GM12873 (cell line): ENCODE measurements around the gene CENPA.

Experiments used
- TF ChIP-seq, protein P1 (sequence below): IDR thresholded peaks from 2 replicates; pipeline ENCODE4 v1.5.1; 2012; ENCODE audit warnings: low read depth, mild to moderate bottlenecking, moderate library complexity, low read length, control low read depth; ENCODE audit not compliant: insufficient read depth; ENCODE audit errors: missing control alignments

CENPA gene

GRCh38 chr2:26785431-26786206, at the start of gene CENPA:
TSS of gene CENPA (plus strand) at chr2:26786056. CDS start at chr2:26786197, 141 bp downstream.
- TF ChIP-seq, protein P1, sequence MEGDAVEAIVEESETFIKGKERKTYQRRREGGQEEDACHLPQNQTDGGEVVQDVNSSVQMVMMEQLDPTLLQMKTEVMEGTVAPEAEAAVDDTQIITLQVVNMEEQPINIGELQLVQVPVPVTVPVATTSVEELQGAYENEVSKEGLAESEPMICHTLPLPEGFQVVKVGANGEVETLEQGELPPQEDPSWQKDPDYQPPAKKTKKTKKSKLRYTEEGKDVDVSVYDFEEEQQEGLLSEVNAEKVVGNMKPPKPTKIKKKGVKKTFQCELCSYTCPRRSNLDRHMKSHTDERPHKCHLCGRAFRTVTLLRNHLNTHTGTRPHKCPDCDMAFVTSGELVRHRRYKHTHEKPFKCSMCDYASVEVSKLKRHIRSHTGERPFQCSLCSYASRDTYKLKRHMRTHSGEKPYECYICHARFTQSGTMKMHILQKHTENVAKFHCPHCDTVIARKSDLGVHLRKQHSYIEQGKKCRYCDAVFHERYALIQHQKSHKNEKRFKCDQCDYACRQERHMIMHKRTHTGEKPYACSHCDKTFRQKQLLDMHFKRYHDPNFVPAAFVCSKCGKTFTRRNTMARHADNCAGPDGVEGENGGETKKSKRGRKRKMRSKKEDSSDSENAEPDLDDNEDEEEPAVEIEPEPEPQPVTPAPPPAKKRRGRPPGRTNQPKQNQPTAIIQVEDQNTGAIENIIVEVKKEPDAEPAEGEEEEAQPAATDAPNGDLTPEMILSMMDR, result peak; percentile 14

DNA sequence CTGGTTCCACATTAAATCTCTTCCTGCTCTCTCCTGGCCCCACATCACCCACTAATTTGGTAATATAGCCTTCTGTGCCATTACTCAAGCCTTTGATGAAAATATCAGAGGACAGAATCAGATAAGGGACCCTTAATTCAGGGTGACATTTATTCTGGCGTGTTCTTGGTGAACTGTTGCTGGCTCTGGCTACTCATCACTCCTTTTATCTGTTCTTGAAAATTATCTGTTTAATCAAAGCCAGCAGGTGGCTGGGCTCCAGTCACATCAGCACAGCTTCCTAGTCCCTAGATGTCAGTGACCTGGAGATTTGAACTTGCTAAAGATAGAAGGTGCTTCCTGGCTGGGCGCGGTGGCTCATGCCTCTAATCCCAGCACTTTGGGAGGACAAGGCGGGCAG, 48.6 kb upstream of the CENPA start:
- TF ChIP-seq, protein P1, result no peak

GRCh38 chr2:26738481-26738880, 47.4 kb upstream of the CENPA start:
- TF ChIP-seq, protein P1, result no peak

- TF ChIP-seq, protein P1, result no peak
These were observed 46.3 kb upstream of the CENPA start for GRCh38 chr2:26739514-26739913.

GRCh38 chr2:26740346-26740745, 45.5 kb upstream of the CENPA start:
- TF ChIP-seq, protein P1, result no peak

GRCh38 chr2:26740890-26741302, 45.0 kb upstream of the CENPA start:
- TF ChIP-seq, protein P1, result peak; percentile 12

DNA sequence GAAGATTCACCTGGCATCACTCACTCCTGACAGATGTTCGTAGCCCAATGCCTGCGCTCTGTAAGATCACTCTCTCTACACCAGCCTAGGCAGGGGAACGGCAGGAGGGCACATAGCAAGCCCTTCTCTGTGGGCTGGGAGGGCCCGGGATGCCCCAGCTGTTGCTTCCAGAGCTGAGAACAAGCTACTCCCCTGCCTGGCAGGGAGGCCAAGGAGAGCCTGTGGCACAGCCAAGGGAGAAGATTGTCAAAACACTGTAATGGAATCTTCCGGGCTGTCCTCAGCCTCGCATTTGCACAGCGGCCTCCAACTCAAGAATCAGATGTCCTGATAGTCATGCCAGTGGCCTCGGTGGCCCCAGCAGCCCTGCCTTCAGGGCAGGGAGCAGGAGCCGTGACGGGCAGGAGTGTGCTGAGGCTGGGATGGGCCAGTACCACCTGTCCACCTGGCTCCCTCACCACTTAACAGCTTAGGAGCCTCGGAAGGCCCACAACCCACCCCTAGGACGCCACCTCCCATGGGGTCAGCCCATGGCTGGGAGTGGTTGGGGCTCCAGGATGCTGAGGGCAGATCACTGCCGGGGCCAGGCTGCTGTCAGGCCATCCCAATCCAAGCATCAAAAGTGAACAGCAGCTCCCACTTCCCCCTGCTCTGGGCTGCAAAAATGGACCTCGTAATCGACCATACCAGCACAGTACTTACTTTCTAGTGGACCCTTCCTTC, 43.6 kb upstream of the CENPA start:
- TF ChIP-seq, protein P1, result no peak
